ENCODE measurements around the gene SRPK2.
"Not testable (repeated sequence)": the region's sequence is repeated elsewhere in the genome, so short reads cannot be mapped to it uniquely, and the experiment has no call there.

SRPK2 gene

DNA sequence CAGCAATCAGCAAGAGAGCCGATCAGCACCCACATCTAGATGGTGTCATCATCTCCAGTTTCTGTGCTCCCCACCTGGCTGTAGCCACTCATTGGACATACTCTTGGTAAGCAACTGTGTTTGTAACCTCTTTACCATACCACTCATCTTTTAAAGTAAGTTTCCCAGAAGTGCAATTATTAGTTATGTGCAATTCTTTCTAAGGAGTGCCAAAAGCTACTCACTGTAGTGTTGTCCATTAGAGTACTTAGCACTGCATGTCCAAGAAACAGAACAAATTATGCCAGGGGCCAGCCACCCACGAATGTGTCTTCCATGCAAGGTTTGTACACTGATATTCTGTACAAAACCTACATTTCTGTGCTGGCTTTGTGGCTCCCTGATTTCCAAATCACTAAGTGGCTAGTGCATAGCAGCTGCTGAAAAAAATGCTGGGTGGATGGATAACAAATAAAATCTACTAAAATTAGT is 131.9 kb downstream of the SRPK2 start:
- DNase-seq: no peak

DNA sequence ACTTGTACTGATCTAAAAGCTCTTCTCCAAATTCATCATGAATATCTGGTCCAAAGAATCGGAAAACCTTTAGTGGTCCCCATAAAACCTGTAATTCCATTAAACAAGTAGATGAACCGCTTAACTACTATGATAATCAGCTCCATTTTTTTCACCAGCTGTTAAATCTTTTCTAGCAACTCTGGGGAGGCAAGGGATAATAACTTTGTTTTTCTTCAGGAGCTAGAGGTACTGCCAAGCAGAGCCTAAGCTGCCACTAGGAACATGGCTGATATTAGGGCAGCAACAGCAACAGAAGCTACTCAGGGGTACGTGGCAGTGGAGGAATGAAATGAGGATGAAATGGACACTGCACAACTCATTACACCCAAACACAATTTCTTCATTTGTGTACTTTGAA is 138.0 kb downstream of the SRPK2 start:
- no peak for DNase-seq

DNA sequence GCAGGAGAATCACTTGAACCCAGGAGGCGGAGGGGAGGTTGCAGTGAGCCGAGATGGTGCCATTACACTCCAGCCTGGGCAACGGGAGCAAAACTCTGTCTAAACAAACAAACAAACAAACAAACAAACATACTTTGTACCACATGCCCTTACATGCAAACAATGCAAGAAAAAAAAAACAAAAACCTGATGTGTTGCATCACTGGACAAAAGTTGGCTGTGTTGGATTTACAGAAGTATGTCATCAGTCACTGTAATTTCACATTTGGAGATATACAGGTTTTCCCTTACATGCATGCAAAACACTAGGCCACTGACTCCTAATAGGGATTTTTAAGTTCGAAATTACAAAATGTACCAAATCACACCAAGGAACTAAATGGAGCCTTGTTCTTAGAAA is 138.5 kb downstream of the SRPK2 start:
- no peak for DNase-seq

DNA sequence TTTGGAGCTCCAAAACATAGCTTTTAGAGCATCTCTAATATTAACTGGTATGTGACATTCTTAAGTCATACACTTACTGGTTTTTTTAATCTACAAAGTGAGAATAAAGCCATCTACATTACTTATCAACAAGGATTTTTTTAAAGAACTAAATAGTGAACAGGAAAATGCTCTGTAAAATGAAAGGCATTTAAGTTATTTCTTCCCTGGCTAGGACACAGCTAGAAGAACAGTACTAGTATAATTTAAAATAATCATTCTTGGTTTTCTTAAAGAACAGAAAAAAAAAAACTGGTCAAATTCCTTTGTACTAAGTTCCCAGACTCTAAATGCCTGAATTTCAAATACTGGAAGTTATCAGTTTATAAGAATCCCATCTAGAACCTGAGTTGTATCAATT is 139.5 kb downstream of the SRPK2 start:
- DNase-seq: no peak

DNA sequence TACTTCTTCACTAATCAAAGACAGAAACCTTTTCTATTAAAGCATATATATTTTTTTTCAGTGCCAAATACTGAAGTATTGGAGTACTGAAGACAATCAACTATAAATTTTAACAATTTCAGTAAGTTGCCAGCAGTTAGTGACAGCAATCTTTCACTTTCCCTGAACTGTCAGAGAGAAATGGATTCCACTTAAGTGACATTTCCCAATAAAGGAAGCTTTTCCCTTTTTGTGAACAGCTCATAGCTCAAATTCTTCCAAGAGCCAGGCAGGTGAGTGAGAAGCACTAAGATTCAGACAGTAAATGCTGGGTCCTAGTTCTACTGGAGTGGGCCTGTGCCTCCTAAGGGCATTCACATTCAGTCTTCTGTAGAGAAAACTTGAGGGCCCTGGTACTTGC is 142.0 kb downstream of the SRPK2 start:
- no peak for DNase-seq

DNA sequence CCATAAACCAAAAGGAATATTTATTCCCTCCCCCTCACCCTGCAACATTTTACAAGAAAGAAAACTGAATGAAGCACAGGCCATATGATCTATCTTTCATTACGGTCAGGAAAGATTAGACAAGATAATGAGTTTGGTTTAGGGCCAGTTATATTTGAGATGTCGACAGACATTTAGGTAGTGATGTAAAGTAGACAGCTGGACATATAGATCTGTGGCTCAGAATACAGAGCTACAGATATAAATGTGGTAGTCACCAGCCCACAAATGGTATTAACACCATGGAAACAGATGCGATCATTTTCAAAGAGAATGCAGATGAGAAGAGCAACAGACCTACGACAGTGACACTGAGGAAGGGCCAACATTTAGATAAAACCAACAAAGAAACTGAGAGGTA is 142.5 kb downstream of the SRPK2 start:
- no peak for DNase-seq

DNA sequence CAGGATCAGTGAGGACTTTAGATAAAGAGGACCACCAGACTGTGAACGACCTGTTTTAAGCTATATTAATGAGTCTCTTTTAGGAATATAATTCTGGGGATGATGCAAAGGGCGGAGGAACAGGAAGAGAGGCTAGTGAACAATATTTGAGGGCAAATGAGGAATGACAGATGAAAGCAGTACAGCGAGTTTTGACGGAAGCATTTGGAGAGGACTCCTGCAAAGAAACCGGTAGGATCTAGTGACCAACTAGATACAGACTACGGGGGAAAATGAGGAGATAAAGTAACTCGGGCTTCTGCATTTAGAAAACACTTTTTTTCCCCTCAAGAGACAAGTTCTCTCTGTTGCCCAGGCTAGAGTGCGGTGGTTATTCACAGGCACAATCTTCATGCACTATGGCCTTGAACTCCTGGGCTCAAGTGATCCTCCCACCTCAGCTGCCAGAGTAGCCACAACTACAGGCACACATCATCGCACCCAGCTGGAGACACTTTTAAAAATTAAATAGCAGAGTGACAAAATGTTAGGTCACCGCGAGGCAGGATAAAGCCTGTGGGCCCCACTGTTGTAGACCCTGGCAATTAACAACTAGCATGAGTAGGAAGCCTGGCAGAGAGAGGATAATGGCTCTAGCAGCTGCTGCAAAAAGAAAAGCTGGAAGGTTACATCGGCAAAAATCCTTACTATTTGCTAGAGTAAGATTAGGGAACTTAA is 143.2 kb downstream of the SRPK2 start:
- DNase-seq: peak; percentile 53

DNA sequence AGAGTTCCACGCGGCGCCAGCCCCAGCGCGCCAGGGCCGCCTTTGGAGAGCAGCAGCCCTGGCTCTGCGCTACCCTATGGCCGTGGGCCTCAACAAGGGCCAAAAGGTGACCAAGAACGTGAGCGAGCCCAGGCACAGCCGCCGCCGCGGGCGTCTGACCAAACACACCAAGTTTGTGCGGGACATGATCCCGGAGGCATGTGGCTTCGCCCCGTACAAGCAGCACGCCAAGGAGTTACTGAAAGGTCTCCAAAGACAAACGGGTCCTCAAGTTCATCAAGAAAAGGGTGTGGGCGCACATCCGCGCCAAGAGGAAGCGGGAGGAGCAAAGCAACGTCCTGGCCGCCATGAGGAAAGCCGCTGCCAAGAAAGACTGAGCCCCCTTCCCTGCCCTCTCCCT is 144.1 kb downstream of the SRPK2 start:
- no peak for DNase-seq

DNA sequence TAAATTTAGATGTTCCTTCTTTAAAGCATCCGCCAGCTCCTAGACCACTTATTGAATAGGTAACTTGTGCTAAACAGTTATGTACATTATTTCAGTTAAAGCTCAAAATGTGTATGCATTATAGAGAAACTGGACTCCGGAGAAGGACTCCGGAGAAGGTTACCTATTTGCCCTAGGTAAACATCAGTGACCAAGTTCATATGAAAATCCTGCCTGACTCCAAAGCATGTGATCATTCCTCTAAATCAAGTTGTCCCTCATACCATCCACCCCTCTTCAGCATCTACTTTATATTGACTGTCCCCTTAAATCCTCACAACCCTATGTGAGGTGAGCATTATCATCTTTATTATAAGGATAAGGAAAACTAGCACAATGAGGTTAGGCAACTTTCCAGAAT is 147.5 kb downstream of the SRPK2 start:
- no peak for DNase-seq

DNA sequence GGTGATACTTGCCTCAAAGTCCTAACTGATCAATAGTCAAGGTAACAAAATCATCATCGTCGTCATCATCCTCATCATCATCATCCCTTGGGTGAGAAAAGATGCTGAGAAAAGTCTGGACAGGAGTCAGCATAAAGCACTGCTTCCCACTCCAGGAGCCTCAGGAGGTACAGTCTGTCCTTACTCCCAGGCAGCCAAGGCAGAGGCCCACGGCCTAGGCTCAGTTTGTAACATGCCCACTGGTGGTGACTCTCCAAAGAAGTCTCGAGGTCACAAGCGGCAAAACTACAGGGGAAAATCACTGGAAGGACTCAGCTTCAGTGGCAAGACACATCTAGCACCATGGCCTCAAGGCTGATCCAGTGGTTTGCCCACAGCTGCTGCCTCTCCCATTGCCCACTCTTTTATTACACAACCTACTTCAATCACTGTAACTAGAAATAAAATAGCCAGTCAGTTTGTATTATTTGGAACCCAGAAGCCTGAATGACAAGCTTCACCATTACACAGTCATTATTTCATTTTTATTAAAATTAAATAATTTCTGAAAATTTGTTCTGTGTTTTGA is 150.4 kb downstream of the SRPK2 start:
- DNase-seq: no peak

DNA sequence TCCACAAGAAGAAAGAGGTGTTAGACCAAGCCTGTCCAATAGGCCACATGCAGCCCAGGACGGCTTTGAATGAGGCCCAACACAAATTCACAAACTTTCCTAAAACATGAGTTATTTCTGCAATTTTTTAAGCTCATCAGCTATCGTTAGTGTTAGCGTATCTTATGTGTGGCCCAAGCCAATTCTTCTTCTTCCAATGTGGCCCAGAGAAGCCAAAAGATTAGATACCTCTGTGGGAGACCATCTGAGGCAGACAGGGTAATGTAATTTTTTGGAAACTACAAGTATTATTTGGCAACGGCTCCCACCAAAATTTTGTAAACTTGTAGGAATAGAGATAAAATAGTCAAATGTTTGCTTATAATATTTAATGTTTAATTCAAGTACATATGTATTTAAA is 153.8 kb downstream of the SRPK2 start:
- no peak for DNase-seq

DNA sequence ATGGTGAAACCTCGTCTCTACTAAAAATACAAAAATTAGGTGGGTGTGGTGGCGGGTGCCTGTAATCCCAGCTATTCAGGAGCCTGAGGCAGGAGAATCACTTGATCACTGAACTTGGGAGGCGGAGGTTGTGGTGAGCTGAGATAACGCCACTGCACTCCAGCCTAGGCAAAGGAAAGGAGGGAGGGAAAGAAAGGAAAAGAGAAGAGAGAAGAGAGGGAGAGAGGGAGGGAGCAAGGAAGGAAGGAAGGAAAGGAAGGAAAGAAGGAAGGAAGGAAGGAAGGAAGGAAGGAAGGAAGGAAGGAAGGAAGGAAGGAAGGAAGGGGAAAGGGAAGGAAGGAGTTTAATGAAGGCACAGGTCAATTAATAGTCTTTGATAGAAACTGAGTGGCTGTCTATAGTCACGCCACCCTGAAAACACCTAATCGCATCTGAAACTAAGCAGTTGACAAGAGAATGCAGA is 155.9 kb downstream of the SRPK2 start:
- DNase-seq: not testable (repeated sequence)

DNA sequence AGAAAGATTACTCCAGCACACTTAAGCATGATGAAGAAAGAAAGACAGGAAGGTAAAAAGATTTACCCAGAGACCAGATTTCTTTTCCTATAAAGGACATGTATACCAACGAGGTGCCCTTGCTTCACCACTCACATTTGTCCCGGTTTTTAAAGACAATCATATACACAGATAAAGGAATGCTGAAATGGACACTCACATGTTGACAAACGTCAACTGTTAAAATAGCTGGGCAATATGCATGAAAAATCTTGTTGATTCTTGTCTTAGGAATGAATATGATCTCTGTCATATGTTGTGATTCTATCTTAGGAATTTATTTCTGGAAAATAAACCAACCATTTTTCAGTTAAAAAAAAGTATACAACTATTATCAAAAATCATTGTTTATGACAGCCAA is 158.2 kb downstream of the SRPK2 start:
- no peak for DNase-seq

DNA sequence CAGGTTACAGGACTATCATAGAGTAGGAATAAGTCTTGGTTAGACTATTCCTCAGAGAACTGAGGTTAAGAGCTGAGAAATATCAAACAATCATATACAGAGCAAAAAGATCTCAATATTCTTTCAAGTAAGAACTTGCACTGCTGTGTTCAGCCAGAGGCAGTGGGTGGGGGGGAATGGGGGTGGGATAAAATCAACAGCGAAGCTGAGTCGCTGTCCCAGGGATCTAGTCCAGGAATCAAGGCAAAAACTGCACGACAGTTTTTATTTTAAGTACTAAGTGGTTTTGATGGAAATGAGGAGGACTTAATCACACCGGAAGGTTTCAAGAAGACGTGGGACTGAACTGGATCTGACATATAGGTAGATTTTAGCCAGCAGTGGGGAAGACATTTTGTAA is 159.1 kb downstream of the SRPK2 start:
- DNase-seq: no peak

DNA sequence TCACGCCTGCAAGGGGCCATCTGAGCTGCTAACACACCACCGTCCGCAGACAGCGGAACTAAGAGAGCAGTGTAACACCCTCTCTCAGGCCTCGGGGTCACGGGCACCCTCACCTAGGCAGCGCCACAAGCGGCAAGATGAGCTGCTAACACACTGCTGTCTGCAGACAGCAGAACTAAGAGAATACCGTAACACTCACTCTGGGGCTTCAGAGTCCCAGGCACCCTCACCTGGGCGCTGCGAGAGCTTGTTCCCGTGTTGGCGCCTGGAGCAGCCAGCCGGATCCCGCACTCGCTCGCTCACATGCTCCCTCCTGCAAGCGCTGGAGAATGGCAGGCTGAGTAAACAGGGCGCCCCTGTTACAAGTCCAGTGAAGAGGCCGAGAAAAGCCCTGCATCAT is 160.2 kb downstream of the SRPK2 start:
- DNase-seq: no peak

DNA sequence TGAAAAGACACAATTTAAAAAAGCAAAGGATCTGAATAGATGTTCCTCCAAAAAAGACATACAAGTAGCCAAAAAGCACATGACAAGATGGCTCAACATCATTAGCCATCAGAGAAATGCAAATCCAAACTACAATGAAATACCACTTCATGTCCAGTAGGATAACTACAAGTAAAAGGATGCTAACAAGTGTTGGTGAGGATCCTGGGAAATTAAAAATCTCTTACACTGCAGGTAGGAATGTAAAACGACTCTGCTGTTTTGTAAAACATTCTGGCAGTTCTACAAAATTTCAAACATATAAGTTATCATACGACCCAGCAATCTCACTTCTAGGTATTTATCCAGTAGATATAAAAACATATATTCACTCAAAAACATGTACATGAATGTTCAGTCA is 161.3 kb downstream of the SRPK2 start:
- DNase-seq: no peak

DNA sequence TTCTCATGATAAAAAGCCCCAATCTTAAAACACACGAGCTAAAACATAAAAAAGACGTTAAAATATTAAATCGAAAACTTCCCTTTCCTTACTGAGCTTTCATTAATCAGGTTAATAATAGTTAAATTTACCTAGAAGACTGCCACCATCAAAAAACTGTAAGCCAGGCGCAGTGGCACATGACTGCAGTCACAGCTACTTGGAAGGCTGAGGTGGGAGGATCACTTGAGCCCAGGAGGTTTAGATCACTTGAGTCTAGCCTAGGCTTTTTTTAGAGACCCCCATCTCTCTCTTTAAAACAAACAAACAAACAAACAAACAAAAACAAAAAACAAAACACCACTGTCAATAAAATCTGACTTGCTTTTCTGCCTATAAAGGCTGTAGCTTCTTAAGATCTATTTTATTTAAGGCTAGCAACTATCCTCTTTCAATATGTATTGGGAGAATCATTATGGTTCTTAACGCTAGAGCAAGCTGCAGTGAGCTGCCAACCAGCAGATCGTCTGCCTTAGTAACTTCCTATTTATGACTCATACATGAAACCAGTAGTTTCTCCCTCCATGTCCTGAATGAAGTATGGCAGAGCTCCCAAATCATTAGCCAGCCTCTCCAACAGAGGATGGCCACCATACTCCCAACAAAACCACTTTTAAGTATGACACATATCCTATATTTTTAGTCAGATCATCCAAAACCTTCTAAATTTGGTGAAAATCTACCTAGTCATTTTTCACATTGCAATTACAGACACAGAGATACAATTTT is 163.7 kb downstream of the SRPK2 start:
- no peak for DNase-seq

DNA sequence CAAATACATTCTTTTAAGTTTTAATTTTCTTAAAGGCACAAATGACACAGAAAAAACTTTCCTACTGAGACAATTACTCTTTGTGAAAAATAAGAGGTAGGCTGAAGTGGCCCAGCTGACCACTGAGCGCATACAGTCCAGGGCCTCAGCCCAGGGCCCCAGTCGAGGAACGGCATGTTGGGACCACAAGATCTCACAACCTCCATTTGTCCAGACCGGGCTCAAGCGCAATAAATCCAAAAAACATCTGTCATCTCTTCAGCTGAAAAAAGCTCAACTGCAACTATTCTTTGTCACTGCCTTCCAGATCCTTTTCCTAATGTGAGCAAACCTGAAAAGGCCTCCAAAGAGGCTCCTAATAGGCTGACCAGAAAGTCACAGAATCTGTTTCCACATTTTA is 165.8 kb downstream of the SRPK2 start:
- no peak for DNase-seq

DNA sequence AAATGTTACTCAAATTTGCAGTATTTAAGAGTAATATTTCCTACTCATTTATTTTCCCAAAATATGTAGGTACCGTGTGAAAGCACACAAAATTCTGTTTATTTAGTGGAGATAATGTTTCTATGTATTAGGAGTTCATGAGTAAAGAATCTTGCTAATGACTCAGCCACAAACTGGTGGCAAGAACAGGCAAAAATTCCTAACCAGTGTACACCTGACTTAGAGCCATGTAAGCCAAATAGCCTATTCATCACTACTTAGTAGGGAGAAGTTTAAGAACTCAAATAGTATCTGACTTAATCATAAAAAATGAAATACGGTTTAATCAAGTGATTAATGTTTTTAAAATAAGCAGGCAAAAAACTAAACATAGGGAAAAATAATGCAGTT is 169.0 kb downstream of the SRPK2 start:
- no peak for DNase-seq

DNA sequence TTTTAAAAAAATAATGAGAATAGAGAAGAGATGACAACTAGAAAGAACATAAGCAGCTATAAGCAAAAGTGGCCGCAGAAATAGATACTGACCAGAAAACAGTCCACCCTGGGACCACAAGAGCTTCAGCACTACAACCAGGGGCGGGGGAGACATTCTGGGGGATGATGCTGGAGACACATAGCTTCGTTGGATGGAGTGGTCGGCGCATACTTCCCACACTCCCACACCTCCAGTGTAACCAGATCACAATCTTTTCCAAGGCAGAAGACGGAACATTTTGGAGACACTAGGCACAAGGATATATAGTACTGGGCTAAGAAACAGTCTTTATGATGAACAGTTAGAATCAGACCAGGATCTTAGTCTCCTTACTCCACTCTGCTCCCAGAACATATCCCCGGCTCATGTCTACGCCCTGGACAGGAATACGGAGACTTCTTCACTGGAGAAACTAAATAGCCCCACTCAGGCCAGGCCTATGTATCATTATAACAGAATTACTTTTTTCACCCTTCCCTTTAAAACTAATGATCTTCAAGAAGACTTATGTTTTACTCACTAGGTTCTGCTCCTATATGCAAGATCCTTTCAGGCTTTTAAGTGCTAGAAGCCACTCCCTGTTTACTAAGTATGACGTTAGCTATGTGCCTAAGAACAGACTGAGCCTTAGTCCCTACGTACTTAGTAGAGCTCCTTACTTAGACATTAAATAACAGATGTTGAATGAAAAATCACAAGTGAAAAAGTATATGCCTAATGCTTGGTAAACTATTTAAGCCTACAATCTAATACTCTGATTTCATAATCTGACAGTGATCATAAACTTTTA is 169.6 kb downstream of the SRPK2 start:
- no peak for DNase-seq

DNA sequence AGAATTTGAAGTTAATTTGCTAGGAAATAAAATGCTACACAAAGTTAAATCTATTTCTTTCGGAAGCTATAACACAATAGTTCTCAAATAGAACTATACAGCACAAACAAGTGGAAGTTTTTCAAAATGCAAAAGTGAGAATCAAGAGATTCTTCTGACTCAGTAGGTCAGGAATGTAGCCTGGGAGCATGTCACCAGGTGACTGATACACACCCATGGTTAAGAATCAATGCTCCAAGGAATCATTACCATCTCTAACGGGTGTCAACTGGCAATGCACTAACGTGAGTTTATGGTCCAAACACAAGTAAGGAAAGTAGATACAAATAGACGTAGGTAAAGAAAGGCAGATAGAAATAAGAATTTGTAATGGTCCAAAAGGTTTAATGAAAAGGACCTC is 170.5 kb downstream of the SRPK2 start:
- no peak for DNase-seq

DNA sequence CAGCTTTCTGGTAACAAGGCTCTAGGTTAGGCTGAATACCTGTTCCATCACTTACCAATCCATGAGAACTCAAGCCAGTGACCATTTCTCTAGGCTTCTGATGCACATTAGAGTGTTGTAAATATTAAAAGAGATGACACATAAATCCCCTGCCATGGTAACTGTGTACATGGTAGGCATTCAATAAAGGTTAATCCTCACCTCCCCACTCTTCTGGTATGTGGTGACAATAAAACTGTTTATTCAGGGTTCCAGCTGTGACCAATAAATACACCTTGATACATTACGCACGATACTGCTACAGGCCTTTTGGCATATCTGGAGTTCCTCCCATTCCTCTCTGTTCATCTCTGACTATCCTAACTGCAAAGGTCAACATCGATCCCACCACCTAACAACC is 171.9 kb downstream of the SRPK2 start:
- no peak for DNase-seq

DNA sequence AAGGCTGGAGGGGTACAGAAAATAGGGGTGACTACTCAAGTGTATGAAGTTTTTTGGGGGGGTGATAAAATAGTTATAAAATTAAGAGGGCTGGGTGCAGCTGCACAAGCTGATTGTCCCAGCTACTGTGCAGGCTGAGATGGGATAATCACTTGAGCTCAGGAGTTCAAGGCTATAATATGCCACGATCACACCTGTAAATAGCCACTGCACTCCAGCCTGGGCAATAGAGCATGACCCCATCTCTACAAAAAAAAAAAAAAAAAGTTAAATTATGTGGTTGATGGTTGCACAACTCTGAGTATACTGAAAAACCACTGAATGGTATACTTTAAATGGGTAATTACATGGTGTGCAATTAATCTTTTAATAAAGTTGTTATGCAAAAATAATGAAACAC is 172.9 kb downstream of the SRPK2 start:
- no peak for DNase-seq

Data from NCI-H1092 (cell line).